Measurements from ENCODE around the gene BRD9. TPM values are rescaled to one million over a fixed set of nuclear protein-coding genes. Genes with fewer than 3 reads are reported as not detected.

BRD9 gene
- total and polyA plus RNA-seq, 9 of the 15 experiments (the other 6 are each of a cell fraction or from before 2014, with no cell fraction given): 2.4 to 68.7 (median 44.9) TPM

DNA sequence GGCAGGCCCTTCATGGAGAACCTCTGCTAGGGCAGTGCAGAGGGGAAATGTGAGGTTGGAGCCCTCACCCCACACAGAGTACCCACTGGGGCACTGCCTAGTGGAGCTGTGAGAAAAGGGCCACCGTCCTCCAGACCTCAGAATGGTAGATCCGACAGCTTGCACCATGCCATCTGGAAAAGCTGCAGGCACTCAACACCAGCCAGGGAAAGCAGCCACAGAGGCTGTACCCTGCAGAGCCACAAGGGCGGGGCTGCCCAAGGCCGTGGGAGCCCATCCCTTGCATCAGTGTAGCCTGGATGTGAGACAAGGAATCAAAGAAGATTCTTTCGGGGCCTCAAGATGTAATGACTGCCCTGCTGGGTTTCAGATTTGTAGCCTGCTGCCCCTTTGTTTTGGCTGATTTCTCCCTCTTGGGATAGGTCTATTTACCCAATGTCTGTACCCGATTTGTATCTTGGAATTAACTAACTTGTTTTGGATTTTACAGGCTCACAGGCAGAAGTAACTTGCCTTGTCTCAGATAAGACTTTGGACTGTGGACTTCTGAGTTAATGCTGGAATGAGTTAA, 25.2 kb downstream of the BRD9 start:
- in situ Hi-C loops (cut with MboI): no loop called here
- POLR2A ChIA-PET: interaction anchor here (0.6 kb wide), 1 partner anchor 9 kb away, joined by 3 read pairs; no protein-coding TSS in a partner anchor
- ATAC-seq: peak; percentile 46; the same call in 2 of the 3 replicates
- no peak overlapping the region for H2AFZ ChIP-seq (ENCODE audit: low read depth, low read length)
- no peaks in the 10 kb centered on the region for H3K9me3 ChIP-seq (replicated peaks; ENCODE audit: control insufficient read depth, insufficient read depth, low read depth, low read length)
- no peaks in the 10 kb centered on the region for H3K79me2 ChIP-seq (ENCODE audit: control insufficient read depth, insufficient read depth, low read length)
- DNase-seq (ENCODE audit: extremely low read depth in 1 of 4, low spot score in 3 of 4): peak in 1 of 4 experiments; percentile 12
- no peak overlapping the region for H3K4me2 ChIP-seq (ENCODE audit: insufficient read depth, low read length)
- peaks cover 9% of the 10 kb centered on the region; the same call in 1 of the 2 replicates for H4K20me1 ChIP-seq (replicated peaks; ENCODE audit: control insufficient read depth, insufficient read depth, low read length)
- peaks cover 0 to 14% of the 10 kb centered on the region in 2 experiments; a peak in 1 of 5 replicates for H3K4me1 ChIP-seq (replicated peaks in 1 of 2; ENCODE audit: control insufficient read depth in 2 of 2, insufficient read depth in 2 of 2, low read length in 2 of 2)
- BruUV-seq (replicated peaks): no TSS peak
- intact Hi-C loops (cut with micrococcal nuclease): no loop called here
- no peak overlapping the region for H3K27ac ChIP-seq (ENCODE audit: extremely low read depth, low read depth, low read length)
- no peaks in the 10 kb centered on the region for H3K27me3 ChIP-seq (ENCODE audit: control insufficient read depth in 2 of 2, insufficient read depth in 2 of 2, low read length in 2 of 2)
- no peak overlapping the region for H3K9ac ChIP-seq (ENCODE audit: insufficient read depth in 1 of 2, low read depth in 2 of 2, low read length in 2 of 2)
- no peak overlapping the region for H3K4me3 ChIP-seq
- FAIRE-seq: no peak
- H3K9me1 ChIP-seq (ENCODE audit: control insufficient read depth, insufficient read depth, low read length): no peaks in the 10 kb centered on the region
- CTCF ChIA-PET (ENCODE audit: low intra/inter-chr PET ratio): no interaction called here
- H3K36me3 ChIP-seq (ENCODE audit: control insufficient read depth, insufficient read depth, low read length): peaks cover 100% of the 10 kb centered on the region
- WGBS (ENCODE audit: insufficient coverage, low coverage, missing lambda C conversion rate): 87% methylated on average over 6 of the region's 6 CpGs
- peak; percentile 41; the same call in 1 of the 2 replicates for TF ChIP-seq POLR2AphosphoS5 (IDR thresholded peaks at IDR 0.05; ENCODE audit: control insufficient read depth, insufficient read depth, low read depth, low read length)
- no peak for TF ChIP-seq ESRRB (CRISPR knock-in tag; IDR thresholded peaks at IDR 0.05; ENCODE audit: borderline replicate concordance)
- TF ChIP-seq ELF1 (tag; IDR thresholded peaks at IDR 0.05): no peak
- TF ChIP-seq TEAD1 (CRISPR knock-in tag; IDR thresholded peaks at IDR 0.05): no peak
- peak; percentile 43 for TF ChIP-seq CTCFL (IDR thresholded peaks at IDR 0.05; ENCODE audit: borderline replicate concordance, insufficient read depth, low read depth, low read length, poor library complexity, severe bottlenecking)
- TF ChIP-seq POLR2A (conservative IDR thresholded peaks at IDR 0.05): peak; percentile 57
- TF ChIP-seq MEF2A (IDR thresholded peaks at IDR 0.05; ENCODE audit: control insufficient read depth, low read depth, low read length): no peak
- TF ChIP-seq, protein P1, sequence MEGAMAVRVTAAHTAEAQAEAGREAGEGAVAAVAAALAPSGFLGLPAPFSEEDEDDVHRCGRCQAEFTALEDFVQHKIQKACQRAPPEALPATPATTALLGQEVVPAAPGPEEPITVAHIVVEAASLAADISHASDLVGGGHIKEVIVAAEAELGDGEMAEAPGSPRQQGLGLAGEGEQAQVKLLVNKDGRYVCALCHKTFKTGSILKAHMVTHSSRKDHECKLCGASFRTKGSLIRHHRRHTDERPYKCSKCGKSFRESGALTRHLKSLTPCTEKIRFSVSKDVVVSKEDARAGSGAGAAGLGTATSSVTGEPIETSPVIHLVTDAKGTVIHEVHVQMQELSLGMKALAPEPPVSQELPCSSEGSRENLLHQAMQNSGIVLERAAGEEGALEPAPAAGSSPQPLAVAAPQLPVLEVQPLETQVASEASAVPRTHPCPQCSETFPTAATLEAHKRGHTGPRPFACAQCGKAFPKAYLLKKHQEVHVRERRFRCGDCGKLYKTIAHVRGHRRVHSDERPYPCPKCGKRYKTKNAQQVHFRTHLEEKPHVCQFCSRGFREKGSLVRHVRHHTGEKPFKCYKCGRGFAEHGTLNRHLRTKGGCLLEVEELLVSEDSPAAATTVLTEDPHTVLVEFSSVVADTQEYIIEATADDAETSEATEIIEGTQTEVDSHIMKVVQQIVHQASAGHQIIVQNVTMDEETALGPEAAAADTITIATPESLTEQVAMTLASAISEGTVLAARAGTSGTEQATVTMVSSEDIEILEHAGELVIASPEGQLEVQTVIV (CRISPR knock-in tag; IDR thresholded peaks at IDR 0.05; ENCODE audit: borderline replicate concordance): no peak
- TF ChIP-seq ZBTB43 (CRISPR knock-in tag; IDR thresholded peaks at IDR 0.05): no peak
- TF ChIP-seq ZNF583 (CRISPR knock-in tag; IDR thresholded peaks at IDR 0.05): no peak
- TF ChIP-seq, protein P2, sequence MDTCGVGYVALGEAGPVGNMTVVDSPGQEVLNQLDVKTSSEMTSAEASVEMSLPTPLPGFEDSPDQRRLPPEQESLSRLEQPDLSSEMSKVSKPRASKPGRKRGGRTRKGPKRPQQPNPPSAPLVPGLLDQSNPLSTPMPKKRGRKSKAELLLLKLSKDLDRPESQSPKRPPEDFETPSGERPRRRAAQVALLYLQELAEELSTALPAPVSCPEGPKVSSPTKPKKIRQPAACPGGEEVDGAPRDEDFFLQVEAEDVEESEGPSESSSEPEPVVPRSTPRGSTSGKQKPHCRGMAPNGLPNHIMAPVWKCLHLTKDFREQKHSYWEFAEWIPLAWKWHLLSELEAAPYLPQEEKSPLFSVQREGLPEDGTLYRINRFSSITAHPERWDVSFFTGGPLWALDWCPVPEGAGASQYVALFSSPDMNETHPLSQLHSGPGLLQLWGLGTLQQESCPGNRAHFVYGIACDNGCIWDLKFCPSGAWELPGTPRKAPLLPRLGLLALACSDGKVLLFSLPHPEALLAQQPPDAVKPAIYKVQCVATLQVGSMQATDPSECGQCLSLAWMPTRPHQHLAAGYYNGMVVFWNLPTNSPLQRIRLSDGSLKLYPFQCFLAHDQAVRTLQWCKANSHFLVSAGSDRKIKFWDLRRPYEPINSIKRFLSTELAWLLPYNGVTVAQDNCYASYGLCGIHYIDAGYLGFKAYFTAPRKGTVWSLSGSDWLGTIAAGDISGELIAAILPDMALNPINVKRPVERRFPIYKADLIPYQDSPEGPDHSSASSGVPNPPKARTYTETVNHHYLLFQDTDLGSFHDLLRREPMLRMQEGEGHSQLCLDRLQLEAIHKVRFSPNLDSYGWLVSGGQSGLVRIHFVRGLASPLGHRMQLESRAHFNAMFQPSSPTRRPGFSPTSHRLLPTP (IDR thresholded peaks at IDR 0.05; ENCODE audit: borderline replicate concordance, extremely low read depth, insufficient read length): no peak
- TF ChIP-seq KDM1A (IDR thresholded peaks at IDR 0.05): no peak
- no peak for TF ChIP-seq TAF7 (tag; IDR thresholded peaks at IDR 0.05)

Measured in K562 (cell line).